Measurements from ENCODE around the gene SGMS1. TPM values are rescaled to one million over a fixed set of nuclear protein-coding genes. Genes with fewer than 3 reads are reported as not detected.

The SGMS1 gene
- polyA plus RNA-seq, 1 donor from 2014 or later: 8.0 TPM

- no peak overlapping the region for H2AFZ ChIP-seq (ENCODE audit: low read depth, low read length)
- no peaks in the 10 kb centered on the region for H3K9me3 ChIP-seq (ENCODE audit: low read length)
- H4K20me1 ChIP-seq (ENCODE audit: insufficient read depth): no peaks in the 10 kb centered on the region
- H3F3A ChIP-seq (ENCODE audit: insufficient read depth, low read length, poor library complexity, severe bottlenecking): no peaks in the 10 kb centered on the region
- H3K4me3 ChIP-seq (ENCODE audit: low read length): no peak overlapping the region
- H3K4me2 ChIP-seq (ENCODE audit: low read length): no peak overlapping the region
- no peak for TF ChIP-seq MXI1 (conservative IDR thresholded peaks at IDR 0.05; ENCODE audit: poor library complexity, severe bottlenecking)
- no peak for TF ChIP-seq SMC3 (conservative IDR thresholded peaks at IDR 0.05; ENCODE audit: poor library complexity)
- no peak for TF ChIP-seq EP300 (conservative IDR thresholded peaks at IDR 0.05; ENCODE audit: poor library complexity, severe bottlenecking)
- TF ChIP-seq POLR2AphosphoS5 (IDR thresholded peaks at IDR 0.05): no peak
- TF ChIP-seq REST (IDR thresholded peaks at IDR 0.05; ENCODE audit: borderline replicate concordance): no peak
- no peak for TF ChIP-seq EZH2 (IDR thresholded peaks at IDR 0.05; ENCODE audit: borderline replicate concordance, insufficient read depth, low read length, poor library complexity, severe bottlenecking)
- no peak for TF ChIP-seq TAF1 (IDR thresholded peaks at IDR 0.05; ENCODE audit: low read depth)
- no peak for TF ChIP-seq RAD21 (conservative IDR thresholded peaks at IDR 0.05)
- no peak overlapping the region for H3K27ac ChIP-seq (ENCODE audit: low read length)
- H3K27me3 ChIP-seq (ENCODE audit: insufficient read depth, low read depth, low read length): no peaks in the 10 kb centered on the region
- H3K9ac ChIP-seq (ENCODE audit: low read length): no peak overlapping the region
- no peaks in the 10 kb centered on the region for H3K9me2 ChIP-seq (ENCODE audit: insufficient read depth, low read length)
- H3K36me3 ChIP-seq (ENCODE audit: insufficient read depth, low read length): no peaks in the 10 kb centered on the region
- no peaks in the 10 kb centered on the region for H3K79me2 ChIP-seq (replicated peaks; ENCODE audit: insufficient read depth, low read length)
Observed at GRCh38 chr10:50334273-50334672, 289.5 kb downstream of the SGMS1 start.

- H3K9me3 ChIP-seq (ENCODE audit: low read length): no peaks in the 10 kb centered on the region
- no peak overlapping the region for H3K27ac ChIP-seq (ENCODE audit: low read length)
- no peak overlapping the region for H3K4me2 ChIP-seq (ENCODE audit: low read length)
- H3F3A ChIP-seq (ENCODE audit: insufficient read depth, low read length, poor library complexity, severe bottlenecking): no peaks in the 10 kb centered on the region
- TF ChIP-seq RAD21 (conservative IDR thresholded peaks at IDR 0.05) (no peak), EP300 (conservative IDR thresholded peaks at IDR 0.05; ENCODE audit: poor library complexity, severe bottlenecking) (no peak)
- TF ChIP-seq, protein P1, sequence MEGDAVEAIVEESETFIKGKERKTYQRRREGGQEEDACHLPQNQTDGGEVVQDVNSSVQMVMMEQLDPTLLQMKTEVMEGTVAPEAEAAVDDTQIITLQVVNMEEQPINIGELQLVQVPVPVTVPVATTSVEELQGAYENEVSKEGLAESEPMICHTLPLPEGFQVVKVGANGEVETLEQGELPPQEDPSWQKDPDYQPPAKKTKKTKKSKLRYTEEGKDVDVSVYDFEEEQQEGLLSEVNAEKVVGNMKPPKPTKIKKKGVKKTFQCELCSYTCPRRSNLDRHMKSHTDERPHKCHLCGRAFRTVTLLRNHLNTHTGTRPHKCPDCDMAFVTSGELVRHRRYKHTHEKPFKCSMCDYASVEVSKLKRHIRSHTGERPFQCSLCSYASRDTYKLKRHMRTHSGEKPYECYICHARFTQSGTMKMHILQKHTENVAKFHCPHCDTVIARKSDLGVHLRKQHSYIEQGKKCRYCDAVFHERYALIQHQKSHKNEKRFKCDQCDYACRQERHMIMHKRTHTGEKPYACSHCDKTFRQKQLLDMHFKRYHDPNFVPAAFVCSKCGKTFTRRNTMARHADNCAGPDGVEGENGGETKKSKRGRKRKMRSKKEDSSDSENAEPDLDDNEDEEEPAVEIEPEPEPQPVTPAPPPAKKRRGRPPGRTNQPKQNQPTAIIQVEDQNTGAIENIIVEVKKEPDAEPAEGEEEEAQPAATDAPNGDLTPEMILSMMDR (IDR thresholded peaks at IDR 0.05; ENCODE audit: poor library complexity, severe bottlenecking): no peak
- no peak overlapping the region for H3K4me3 ChIP-seq (ENCODE audit: low read length)
- H2AFZ ChIP-seq (ENCODE audit: low read depth, low read length): no peak overlapping the region
- H3K9ac ChIP-seq (ENCODE audit: low read length): no peak overlapping the region
- H3K79me2 ChIP-seq (replicated peaks; ENCODE audit: insufficient read depth, low read length): no peaks in the 10 kb centered on the region
- no peaks in the 10 kb centered on the region for H4K20me1 ChIP-seq (ENCODE audit: insufficient read depth)
- H3K36me3 ChIP-seq (ENCODE audit: insufficient read depth, low read length): no peaks in the 10 kb centered on the region
- H3K9me2 ChIP-seq (ENCODE audit: insufficient read depth, low read length): no peaks in the 10 kb centered on the region
- H3K27me3 ChIP-seq (ENCODE audit: insufficient read depth, low read depth, low read length): no peaks in the 10 kb centered on the region
Observed at GRCh38 chr10:50333872-50334271, 289.9 kb downstream of the SGMS1 start.

Measured in neural cell (in vitro differentiated cells).